ENCODE results near the gene MACROD2. TPM values are rescaled to one million over a fixed set of nuclear protein-coding genes. Genes with fewer than 3 reads are reported as not detected.

The MACROD2 gene
- total RNA-seq, 1 experiment from 2014 or later, result 1.4 TPM

- Histone ChIP-seq H3K27ac (ENCODE audit: low read depth, low read length, poor library complexity, severe bottlenecking) (no peak overlapping the region), H3K4me3 (ENCODE audit: low read depth, low read length, poor library complexity, severe bottlenecking) (no peak overlapping the region), H3K36me3 (ENCODE audit: insufficient read depth, low read length, poor library complexity, severe bottlenecking) (no peaks in the 10 kb centered on the region), H3K4me1 (ENCODE audit: insufficient read depth, low read length, poor library complexity, severe bottlenecking) (no peaks in the 10 kb centered on the region), H3K9me3 (ENCODE audit: low read depth, low read length, poor library complexity, severe bottlenecking) (no peaks in the 10 kb centered on the region), H3K27me3 (replicated peaks; ENCODE audit: insufficient read depth, low read depth, low read length, poor library complexity) (no peaks in the 10 kb centered on the region)
- TF ChIP-seq EZH2 (IDR thresholded peaks at IDR 0.05; ENCODE audit: borderline replicate concordance, low read depth, low read length, poor library complexity, severe bottlenecking) (no peak), CTCF (conservative IDR thresholded peaks at IDR 0.05; ENCODE audit: low read depth, low read length) (no peak)
- ChIA-PET CTCF (no interaction called here), POLR2A (ENCODE audit: low non-redundant PET) (interaction anchor here (0.7 kb wide), 1 partner anchor 10 kb away, joined by 3 read pairs; no protein-coding TSS in a partner anchor)
- DNase-seq (ENCODE audit: low spot score), result no peak
- no TSS peak for BruUV-seq (replicated peaks)
- intact Hi-C loops (cut with micrococcal nuclease; ENCODE audit: unreplicated experiment), result no loop called here
Measured at GRCh38 chr20:14657266-14658005, 662.1 kb downstream of the MACROD2 start.

- no peak overlapping the region for H3K4me3 ChIP-seq (ENCODE audit: low read depth, low read length, poor library complexity, severe bottlenecking)
- no peak for DNase-seq (ENCODE audit: low spot score)
- intact Hi-C loops (cut with micrococcal nuclease; ENCODE audit: unreplicated experiment), result no loop called here
- H3K9me3 ChIP-seq (ENCODE audit: low read depth, low read length, poor library complexity, severe bottlenecking), result no peaks in the 10 kb centered on the region
- H3K4me1 ChIP-seq (ENCODE audit: insufficient read depth, low read length, poor library complexity, severe bottlenecking), result no peaks in the 10 kb centered on the region
- ChIA-PET CTCF (no interaction called here), POLR2A (ENCODE audit: low non-redundant PET) (no interaction called here)
- no TSS peak for BruUV-seq (replicated peaks)
- no peaks in the 10 kb centered on the region for H3K36me3 ChIP-seq (ENCODE audit: insufficient read depth, low read length, poor library complexity, severe bottlenecking)
- no peak overlapping the region for H3K27ac ChIP-seq (ENCODE audit: low read depth, low read length, poor library complexity, severe bottlenecking)
- TF ChIP-seq EZH2 (IDR thresholded peaks at IDR 0.05; ENCODE audit: borderline replicate concordance, low read depth, low read length, poor library complexity, severe bottlenecking) (no peak), CTCF (conservative IDR thresholded peaks at IDR 0.05; ENCODE audit: low read depth, low read length) (no peak)
- H3K27me3 ChIP-seq (replicated peaks; ENCODE audit: insufficient read depth, low read depth, low read length, poor library complexity), result no peaks in the 10 kb centered on the region
Measured at GRCh38 chr20:14664101-14664500, 668.8 kb downstream of the MACROD2 start.

GRCh38 chr20:14666696-14667095, 671.4 kb downstream of the MACROD2 start:
- TF ChIP-seq EZH2 (IDR thresholded peaks at IDR 0.05; ENCODE audit: borderline replicate concordance, low read depth, low read length, poor library complexity, severe bottlenecking), result no peak
- no peak for TF ChIP-seq CTCF (conservative IDR thresholded peaks at IDR 0.05; ENCODE audit: low read depth, low read length)
- ChIA-PET POLR2A (ENCODE audit: low non-redundant PET) (no interaction called here), CTCF (no interaction called here)
- Histone ChIP-seq H3K36me3 (ENCODE audit: insufficient read depth, low read length, poor library complexity, severe bottlenecking) (no peaks in the 10 kb centered on the region), H3K9me3 (ENCODE audit: low read depth, low read length, poor library complexity, severe bottlenecking) (no peaks in the 10 kb centered on the region), H3K27ac (ENCODE audit: low read depth, low read length, poor library complexity, severe bottlenecking) (no peak overlapping the region), H3K4me3 (ENCODE audit: low read depth, low read length, poor library complexity, severe bottlenecking) (no peak overlapping the region), H3K4me1 (ENCODE audit: insufficient read depth, low read length, poor library complexity, severe bottlenecking) (no peaks in the 10 kb centered on the region), H3K27me3 (replicated peaks; ENCODE audit: insufficient read depth, low read depth, low read length, poor library complexity) (no peaks in the 10 kb centered on the region)
- intact Hi-C loops (cut with micrococcal nuclease; ENCODE audit: unreplicated experiment), result no loop called here
- DNase-seq (ENCODE audit: low spot score), result no peak
- no TSS peak for BruUV-seq (replicated peaks)
